Fibroblast of peridontal ligament (primary cell): ENCODE results near the gene RASA3.
"Not testable (repeated sequence)": the region's sequence is repeated elsewhere in the genome, so short reads cannot be mapped to it uniquely, and the experiment has no call there.

Source experiments
- DNase-seq: peaks from one replicate; pipeline ENCODE4 v3.0.0-alpha.2; 2010; ENCODE audit errors: extremely low read depth

Gene RASA3

DNA sequence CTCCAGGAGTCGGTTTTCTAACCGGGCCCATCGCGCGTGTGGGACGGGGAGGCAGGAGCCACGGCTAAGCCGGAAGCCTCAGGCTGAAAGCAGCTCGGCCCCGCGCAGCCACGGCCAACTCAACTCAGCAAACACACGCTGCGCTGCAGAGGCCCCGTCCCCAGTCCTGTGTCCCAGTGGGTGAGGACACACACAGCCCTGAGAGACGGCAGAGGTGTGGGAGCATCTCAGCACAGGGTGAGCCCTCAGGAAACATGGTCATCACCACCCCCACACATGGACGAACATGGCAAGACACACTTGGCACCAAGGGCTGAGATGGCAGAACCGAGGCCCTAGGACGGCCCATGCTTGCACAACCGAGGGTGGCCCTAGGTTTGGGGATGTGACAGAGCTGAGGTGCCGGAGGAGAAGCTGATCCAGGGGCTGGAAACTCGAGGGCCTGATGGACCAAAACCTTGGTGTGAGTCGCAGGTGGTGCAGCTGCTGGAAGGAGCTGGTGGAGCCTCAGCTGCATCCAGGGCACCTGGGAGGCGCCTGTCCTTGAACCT is 129.6 kb downstream of the RASA3 start:
- DNase-seq, result no peak

GRCh38 chr13:114002009-114002544 is 130.3 kb downstream of the RASA3 start:
- DNase-seq, result no peak

- no peak for DNase-seq
These were observed 131.0 kb downstream of the RASA3 start for GRCh38 chr13:114001331-114002008.

GRCh38 chr13:114000151-114001040 is 132.0 kb downstream of the RASA3 start:
- DNase-seq, result no peak

DNA sequence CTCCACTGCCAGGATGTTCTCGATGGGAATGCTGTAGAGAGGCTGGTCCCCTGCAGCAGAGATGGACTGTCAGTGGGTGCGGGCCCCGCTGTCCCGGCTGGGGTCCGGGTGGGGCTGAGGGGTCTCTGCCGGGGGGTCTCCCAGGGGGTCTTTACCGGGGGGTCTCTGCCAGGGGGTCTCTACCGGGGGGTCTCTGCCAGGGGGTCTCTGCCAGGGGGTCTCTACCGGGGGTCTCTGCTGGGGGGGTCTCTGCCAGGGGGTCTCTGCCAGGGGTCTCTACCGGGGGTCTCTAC is 132.9 kb downstream of the RASA3 start:
- no peak for DNase-seq

DNA sequence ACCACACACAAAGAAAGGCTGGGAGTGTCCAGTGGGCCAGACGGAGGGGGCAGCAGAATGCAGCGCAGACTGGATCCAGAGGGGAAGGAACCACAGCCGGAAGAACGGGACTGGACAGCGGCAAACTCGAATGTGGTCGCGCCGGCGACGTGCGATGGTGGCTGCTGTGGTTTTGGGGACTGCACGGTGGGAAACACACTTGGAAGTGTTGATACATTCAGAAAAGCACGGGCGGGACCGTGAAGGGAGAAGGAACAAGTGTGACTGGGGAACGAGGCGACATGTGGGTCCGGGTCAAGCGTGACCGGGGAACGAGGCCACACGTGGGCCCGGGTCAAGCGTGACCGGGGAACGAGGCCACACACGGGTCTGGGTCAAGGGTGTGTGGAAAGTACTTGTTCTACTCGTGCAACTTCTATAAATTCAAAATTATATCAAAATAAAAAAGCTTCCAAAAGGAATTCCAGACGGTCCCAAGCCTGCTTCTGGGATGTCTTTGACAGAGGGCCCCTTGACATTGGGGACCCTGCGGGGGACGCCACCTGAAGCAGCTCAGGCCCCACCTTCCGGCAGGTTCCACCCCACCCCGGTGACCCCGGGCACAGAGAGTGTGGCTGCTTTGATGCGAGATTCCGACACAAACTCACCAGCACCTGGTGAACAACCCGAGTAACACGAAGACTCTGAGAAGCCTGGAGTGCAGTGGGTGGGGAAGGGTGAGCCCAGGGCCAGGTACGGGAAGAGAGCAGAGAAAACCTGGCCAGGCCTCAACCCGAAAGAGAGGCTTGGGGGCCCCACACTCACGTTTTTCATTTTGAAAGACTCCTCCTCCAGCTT is 133.4 kb downstream of the RASA3 start:
- DNase-seq, result no peak

DNA sequence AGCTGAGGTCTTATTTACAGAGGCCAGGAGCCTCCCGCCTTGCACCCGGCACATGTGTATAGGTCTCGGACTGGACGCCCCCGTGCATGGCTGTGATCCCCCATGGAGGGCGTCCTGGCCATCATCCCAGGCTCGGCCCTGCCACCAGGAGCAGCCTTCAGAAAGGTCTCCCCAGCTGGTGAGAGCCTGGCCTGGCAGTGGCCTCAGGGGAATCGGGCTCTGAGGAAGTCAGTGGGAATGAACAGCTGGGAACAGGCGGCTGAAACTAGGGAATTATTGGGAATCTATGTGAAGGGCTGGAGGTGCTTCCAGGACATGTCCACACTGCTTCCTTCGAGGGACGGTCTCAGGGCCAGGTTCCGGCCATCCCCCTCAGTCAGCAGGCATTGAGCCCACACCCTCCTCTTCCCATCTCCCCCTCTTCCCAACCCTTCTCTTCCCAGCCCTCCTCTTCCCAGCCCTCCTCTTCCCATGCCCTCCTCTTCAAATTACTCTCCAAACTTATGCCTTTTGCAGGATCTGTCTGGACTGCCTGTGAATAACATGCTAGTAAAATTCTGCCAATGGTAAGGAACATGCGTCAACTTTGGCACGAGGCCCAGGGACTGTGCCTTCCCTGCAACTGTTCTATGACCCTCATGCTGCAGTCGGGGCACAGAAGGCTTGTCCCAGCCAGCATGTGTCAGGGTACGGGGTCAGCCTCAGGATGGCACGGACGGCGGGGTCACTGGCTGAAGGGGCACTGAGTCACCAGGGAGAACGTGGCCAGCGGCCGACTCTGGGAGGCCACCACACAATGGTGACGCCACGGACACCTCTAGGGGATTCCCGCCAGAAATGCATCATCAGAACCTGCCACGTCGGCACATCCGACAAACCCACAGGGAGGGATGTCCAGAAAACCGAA is 134.3 kb downstream of the RASA3 start:
- peak; percentile 13 for DNase-seq

- DNase-seq, result no peak
These were observed 135.3 kb downstream of the RASA3 start for GRCh38 chr13:113996912-113997745.

GRCh38 chr13:113996081-113996911 is 136.1 kb downstream of the RASA3 start:
- DNase-seq, result no peak

- no peak for DNase-seq
These were observed 137.3 kb downstream of the RASA3 start for GRCh38 chr13:113995051-113995601.

- no peak for DNase-seq
These were observed 140.0 kb downstream of the RASA3 start for GRCh38 chr13:113992276-113993005.

DNA sequence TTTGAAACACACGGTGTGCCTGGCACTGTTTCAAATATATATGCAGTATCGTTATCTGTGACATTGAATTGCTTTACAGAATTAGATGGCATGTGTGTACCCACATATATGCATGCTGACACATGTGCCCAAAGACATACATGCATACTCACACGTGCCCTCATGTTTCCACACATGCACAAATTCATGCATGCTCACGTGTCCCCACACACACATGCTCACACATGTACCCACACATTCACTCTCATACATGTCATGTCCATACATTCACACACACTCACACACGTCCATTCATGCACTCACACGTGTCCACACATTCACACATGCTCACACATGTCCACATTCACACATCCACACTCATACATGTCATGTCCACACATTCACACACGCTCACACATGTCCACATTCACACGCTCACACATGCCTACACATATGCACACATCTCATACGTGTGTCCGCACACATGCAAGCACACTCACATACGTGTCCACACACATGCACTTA is 140.7 kb downstream of the RASA3 start:
- no peak for DNase-seq

DNA sequence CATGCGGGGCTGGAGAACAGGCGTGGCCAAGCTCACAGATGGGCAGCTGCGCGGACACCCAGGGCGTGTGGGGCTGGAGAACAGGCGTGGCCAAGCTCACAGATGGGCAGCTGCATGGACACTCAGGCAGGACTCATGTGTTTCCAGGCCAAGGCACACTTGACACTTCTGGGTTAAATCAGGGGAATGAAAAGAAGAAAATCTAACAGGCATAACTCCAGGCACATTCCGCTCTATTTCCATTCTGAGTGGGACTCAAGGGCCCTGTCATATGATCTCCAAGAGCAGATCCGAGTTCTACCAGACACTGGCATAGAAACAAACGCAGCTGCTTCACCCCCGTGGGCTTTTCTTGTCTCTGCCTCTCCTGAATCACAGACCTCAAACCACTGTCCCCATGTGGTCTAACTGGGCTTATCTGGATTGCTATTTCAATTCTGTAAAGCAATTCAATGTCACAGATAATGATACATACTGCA is 141.2 kb downstream of the RASA3 start:
- DNase-seq, result peak; percentile 23

DNA sequence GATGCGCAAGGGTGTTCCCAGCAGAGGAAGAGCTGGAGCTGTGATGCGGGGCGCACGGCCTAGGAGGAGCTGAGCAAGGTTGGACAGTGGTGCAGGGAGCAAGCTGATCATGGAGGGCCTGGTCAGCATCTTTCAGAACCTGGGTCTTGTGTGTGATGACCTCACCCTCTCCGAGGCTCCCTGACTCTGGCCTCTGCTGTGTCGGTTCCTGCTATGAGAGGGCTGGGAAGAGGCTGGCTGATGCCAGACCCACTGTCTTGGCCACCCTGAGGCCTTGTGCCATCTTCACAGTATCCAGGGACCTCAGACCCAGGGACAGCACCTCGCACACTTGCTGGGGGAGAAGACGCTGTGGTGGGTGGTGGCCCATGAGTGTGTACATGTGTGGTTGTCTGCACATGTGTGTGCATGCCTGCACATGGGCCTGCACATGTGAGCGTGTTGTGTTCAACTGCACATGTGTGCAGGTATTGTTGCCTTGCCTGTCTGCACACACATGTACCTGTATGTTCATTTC is 142.0 kb downstream of the RASA3 start:
- no peak for DNase-seq

DNA sequence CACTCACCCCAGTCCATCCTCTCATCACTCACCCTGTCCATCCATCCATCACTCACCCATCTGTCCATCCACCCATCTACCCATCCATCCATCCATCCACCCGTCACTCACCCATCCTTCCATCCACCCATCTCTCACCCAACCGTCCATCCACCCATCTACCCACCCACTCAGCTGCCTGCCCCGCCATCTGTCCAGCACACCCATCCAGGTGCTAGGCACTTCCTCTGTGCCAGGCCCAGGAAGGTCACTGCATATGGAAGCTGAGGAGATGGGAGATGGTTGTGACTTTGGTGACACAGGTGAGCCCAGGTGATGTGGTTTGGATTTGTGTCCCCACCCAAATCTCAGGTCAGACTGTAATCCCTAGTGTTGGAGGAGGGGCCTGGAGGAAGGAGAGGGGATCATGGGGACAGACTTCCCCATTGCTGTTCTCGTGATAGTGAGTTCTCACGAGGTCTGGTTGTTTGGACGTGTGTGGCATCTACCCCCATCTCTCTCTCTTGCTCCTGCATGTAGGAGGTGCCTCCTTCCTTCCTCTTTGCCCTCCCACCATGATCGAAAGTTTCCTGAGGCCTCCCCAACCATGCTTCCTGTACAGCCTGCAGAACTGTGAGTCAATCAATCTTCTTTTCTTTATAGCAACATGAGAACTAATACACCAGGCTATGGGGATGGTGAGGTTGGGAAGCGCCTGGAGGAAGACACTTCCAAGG is 142.7 kb downstream of the RASA3 start:
- DNase-seq, result no peak

- not testable (repeated sequence) for DNase-seq
These were observed 143.6 kb downstream of the RASA3 start for GRCh38 chr13:113988859-113989258.

DNA sequence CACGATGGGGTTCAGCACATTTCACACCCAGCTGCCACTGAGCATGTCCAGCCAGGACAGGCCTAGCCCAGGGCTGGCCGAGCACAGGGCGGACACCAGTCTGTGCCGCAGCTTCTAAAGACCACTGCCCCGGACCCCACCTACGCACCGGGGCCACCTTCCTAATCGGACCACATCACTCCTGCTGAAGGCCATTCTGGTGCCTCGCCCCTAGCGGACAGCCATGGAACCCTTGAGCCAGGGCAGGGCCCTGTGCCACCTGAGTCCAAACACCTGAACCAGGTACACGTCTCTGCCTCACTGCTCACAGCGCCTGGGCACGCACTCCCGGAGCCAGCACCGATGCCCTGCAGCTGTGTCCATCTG is 150.1 kb downstream of the RASA3 start:
- DNase-seq, result no peak
